Endothelial cell of umbilical vein (primary cell): ENCODE data around the gene FBXO11. TPM values are rescaled to one million over a fixed set of nuclear protein-coding genes. Genes with fewer than 3 reads are reported as not detected.

Experiments used
- BruUV-seq: library from RNA; stranded (reverse); fragments of 400-500 nt; replicated peaks from 2 replicates; lab custom pipeline; 2021; lab: Mats Ljungman, UMichigan
- CTCF ChIA-PET: fragments of 300-600, 350-600 bp; sonication (Branson Sonifier 250); formaldehyde crosslinking; loops from one replicate; lab custom pipeline; 2021; ENCODE audit warnings: antibody characterized with exemption, inconsistent platforms; lab: Charles Lee
- POLR2A ChIA-PET: fragments of 300-600, 350-600 bp; sonication (Branson Sonifier 250); formaldehyde crosslinking; loops from one replicate; lab custom pipeline; 2021; ENCODE audit warnings: antibody characterized with exemption, inconsistent platforms; lab: Charles Lee
- DNase-seq: peaks from one replicate; pipeline ENCODE4 v3.0.0-alpha.2; 2011; ENCODE audit warnings: low read depth, low spot score
- FAIRE-seq: peaks from 2 replicates; lab custom pipeline; 2011; peaks lifted over from hg19 to GRCh38; lab: Jason Lieb, UNC
- H2AFZ ChIP-seq: 2 replicates; pipeline ENCODE4 v1.6.0; 2012; ENCODE audit warnings: low read depth, low read length, control low read depth, inconsistent platforms
- H3K27ac ChIP-seq: 2 replicates; pipeline ENCODE4 v1.5.1; 2011; ENCODE audit warnings: low read depth, mild to moderate bottlenecking, control low read depth, low read length, moderate library complexity; ENCODE audit not compliant: insufficient read depth
- H3K27me3 ChIP-seq, 2 experiments: 2 replicates each; pipeline versions ENCODE4 v1.6.0 to v1.6.1; 2011; ENCODE audit warnings: low read length in 2 of 2, mixed read lengths in 1 of 2; ENCODE audit not compliant: control insufficient read depth in 2 of 2, insufficient read depth in 2 of 2
- H3K36me3 ChIP-seq, 2 experiments: 2 replicates in 1 of 2; 3 replicates in 1 of 2; pipeline ENCODE4 v1.5.1; 2011; ENCODE audit warnings: low read length in 2 of 2, mild to moderate bottlenecking in 1 of 2, moderate library complexity in 1 of 2; ENCODE audit not compliant: control insufficient read depth in 2 of 2, insufficient read depth in 2 of 2; ENCODE audit errors: extremely low read depth in 1 of 2
- H3K4me1 ChIP-seq: 3 replicates; pipeline ENCODE4 v1.5.1; 2011; ENCODE audit warnings: mild to moderate bottlenecking, low read length; ENCODE audit not compliant: control insufficient read depth, insufficient read depth; ENCODE audit errors: extremely low read depth
- H3K4me2 ChIP-seq: 2 replicates; pipeline ENCODE4 v1.6.1; 2011; ENCODE audit warnings: low read length, control low read depth, mixed read lengths; ENCODE audit not compliant: insufficient read depth
- H3K4me3 ChIP-seq, 3 experiments: fragments of 200-600 bp in 1 of 3; sonication (generic), shearing (Covaris generic) in 1 of 3; replicated peaks in 1 of 3; 2 replicates each; pipeline ENCODE4 v1.5.1; 2011 to 2016; ENCODE audit warnings: control low read depth in 3 of 3, low read length in 3 of 3, mild to moderate bottlenecking in 2 of 3, inconsistent platforms in 1 of 3, low read depth in 1 of 3, moderate library complexity in 1 of 3; ENCODE audit not compliant: insufficient read depth in 1 of 3
- H3K79me2 ChIP-seq: 2 replicates; pipeline ENCODE4 v1.6.0; 2012; ENCODE audit warnings: low read length, inconsistent platforms; ENCODE audit not compliant: control insufficient read depth, insufficient read depth
- H3K9ac ChIP-seq: replicated peaks from 2 replicates; pipeline ENCODE3; 2011; ENCODE audit warnings: low read length, control low read depth; ENCODE audit not compliant: insufficient read depth; ENCODE audit errors: extremely low read depth
- H3K9me1 ChIP-seq: replicated peaks from 3 replicates; pipeline ENCODE4 v1.6.0; 2011; ENCODE audit warnings: mild to moderate bottlenecking, low read length; ENCODE audit not compliant: control insufficient read depth, insufficient read depth; ENCODE audit errors: extremely low read depth
- H3K9me3 ChIP-seq: replicated peaks from 2 replicates; pipeline ENCODE4 v1.5.1; 2012; ENCODE audit warnings: low read length, inconsistent platforms; ENCODE audit not compliant: control insufficient read depth, insufficient read depth
- H4K20me1 ChIP-seq: replicated peaks from 2 replicates; pipeline ENCODE3; 2011; ENCODE audit warnings: mild to moderate bottlenecking, low read length; ENCODE audit not compliant: control insufficient read depth, insufficient read depth; ENCODE audit errors: extremely low read depth
- GATA2 ChIP-seq: IDR thresholded peaks from 2 replicates; pipeline ENCODE4 v1.7.0; 2011; ENCODE audit warnings: low read depth, mild to moderate bottlenecking, moderate library complexity, mixed read lengths, low read length; ENCODE audit not compliant: insufficient read length, insufficient read depth
- MYC ChIP-seq: IDR thresholded peaks from one replicate; pipeline ENCODE4 v1.6.1; 2011; ENCODE audit warnings: mild to moderate bottlenecking, low read depth, low read length
- POLR2A ChIP-seq: IDR thresholded peaks from 2 replicates; pipeline ENCODE4 v1.6.1; 2012; ENCODE audit warnings: low read depth, mild to moderate bottlenecking, control low read depth, low read length
- POLR2AphosphoS5 ChIP-seq: IDR thresholded peaks from 2 replicates; pipeline ENCODE4 v1.6.1; 2012; ENCODE audit warnings: low read depth, mild to moderate bottlenecking, control low read depth, low read length, moderate library complexity; ENCODE audit not compliant: insufficient read depth
- dilution Hi-C: fragments of 300-500 bp; cut with MboI; formaldehyde crosslinking; loops from one replicate; pipeline ENCODE4 v1.15.0; 2019; ENCODE audit warnings: low sequenced_read_pairs; ENCODE audit not compliant: extremely low pct_ligation_motif_present
- intact Hi-C: fragments of 100-400 bp; cut with micrococcal nuclease; formaldehyde crosslinking; loops from one replicate; pipeline ENCODE4 v1.10.0; 2022
- polyA plus RNA-seq, 4 experiments: library from polyadenylated mRNA; depleted of rRNA in 3 of 4; stranded (reverse) in 3 of 4; unstranded in 1 of 4; fragments of >200 nt; gene quantifications; 2 replicates each; pipeline versions ENCODE4 v1.2.1 to v1.2.3, GENCODE V29; 2011 to 2012; ENCODE audit warnings: missing spikeins in 1 of 4
- total RNA-seq: library from RNA; stranded (reverse); gene quantifications from 2 replicates; pipeline ENCODE4 v1.2.3, GENCODE V29; 2021
- TF ChIP-seq, protein P1 (sequence below): IDR thresholded peaks from 2 replicates; pipeline ENCODE4 v1.6.1; 2011; ENCODE audit not compliant: insufficient read depth, insufficient read length
- TF ChIP-seq, protein P2 (sequence below), 2 donors: IDR thresholded peaks; 1 replicate in 1 of 2; 2 replicates in 1 of 2; pipeline ENCODE4 v1.5.1; 2011; ENCODE audit warnings: low read length in 2 of 2, mild to moderate bottlenecking in 2 of 2, moderate library complexity in 2 of 2, control low read depth in 1 of 2, inconsistent platforms in 1 of 2, low read depth in 1 of 2; ENCODE audit not compliant: insufficient read depth in 1 of 2; ENCODE audit errors: extremely low read depth in 1 of 2

FBXO11 gene
- total and polyA plus RNA-seq, 2 donors (not counting 3 experiments of a cell fraction or from before 2014, with no cell fraction given): 23.4 to 59.6 TPM

DNA sequence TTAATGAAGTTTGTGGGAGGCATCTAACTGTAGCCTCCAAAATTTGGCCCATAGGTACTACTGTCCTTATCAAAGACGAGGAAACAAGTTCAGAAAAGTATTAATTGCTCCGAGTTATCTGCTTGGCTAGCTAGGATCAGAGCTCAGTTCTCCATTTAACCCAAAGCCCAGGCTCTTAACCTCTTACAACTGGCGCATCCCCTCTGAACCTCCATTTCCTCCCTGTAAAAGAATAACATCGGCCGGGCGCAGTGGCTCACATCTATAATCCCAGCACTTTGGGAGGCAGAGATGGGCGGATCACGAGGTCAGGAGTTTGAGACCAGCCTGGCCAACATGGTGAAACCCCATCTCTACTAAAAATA is 126.9 kb downstream of the FBXO11 start:
- intact Hi-C loops: no loop called here
- DNase-seq: peak; percentile 56
- Histone ChIP-seq H3K27ac (no peak overlapping the region), H3K9me3 (no peaks in the 10 kb centered on the region), H2AFZ (no peak overlapping the region), H4K20me1 (no peaks in the 10 kb centered on the region), H3K36me3 (no peaks in the 10 kb centered on the region), H3K9me1 (no peaks in the 10 kb centered on the region), H3K27me3 (no peaks in the 10 kb centered on the region), H3K4me2 (no peak overlapping the region), H3K9ac (no peak overlapping the region), H3K4me1 (peaks cover 4% of the 10 kb centered on the region), H3K4me3 (no peak overlapping the region), H3K79me2 (peaks cover 6% of the 10 kb centered on the region)
- ChIA-PET CTCF (interaction anchor here (2.4 kb wide), 1 partner anchor 12 kb away, joined by 10 read pairs; no protein-coding TSS in a partner anchor), POLR2A (no interaction called here)
- dilution Hi-C loops: no loop called here
- no TSS peak for BruUV-seq
- TF ChIP-seq MYC: no peak
- TF ChIP-seq, protein P1, sequence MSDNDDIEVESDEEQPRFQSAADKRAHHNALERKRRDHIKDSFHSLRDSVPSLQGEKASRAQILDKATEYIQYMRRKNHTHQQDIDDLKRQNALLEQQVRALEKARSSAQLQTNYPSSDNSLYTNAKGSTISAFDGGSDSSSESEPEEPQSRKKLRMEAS: no peak
- FAIRE-seq: no peak

DNA sequence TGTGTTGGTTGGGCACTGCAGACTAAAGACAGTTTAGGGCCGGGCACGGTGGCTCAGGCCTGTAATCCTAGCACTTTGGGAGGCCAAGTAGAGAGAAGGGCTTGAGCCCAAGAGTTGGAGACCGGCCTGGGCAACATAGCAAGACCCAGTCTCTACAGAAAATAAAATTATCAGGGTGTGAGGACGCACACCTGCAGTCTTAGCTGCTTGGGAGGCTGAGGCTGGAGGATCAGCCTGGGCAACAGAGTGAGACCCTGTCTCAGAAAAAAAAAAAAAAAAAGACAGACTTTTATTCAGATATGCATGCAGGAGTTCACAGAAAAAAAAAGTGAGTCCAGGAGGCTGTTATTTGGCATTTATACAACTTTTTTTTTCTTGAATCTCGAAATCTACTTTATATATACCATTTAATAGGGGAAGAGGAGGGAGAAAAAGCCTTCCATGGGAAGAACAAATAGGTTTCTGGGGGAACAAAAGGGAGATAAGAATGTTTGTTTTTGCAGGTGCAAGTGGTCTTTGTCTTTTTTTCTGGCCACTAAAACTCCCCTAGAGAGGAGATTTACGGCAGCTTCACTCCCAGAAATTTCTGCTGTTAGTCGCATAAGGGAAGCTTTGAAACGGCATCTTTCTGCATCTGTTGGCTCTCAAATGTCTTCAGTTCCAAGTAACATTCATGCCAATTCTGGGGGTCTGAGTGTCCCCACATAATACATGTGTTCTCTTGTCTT is 127.4 kb downstream of the FBXO11 start:
- H4K20me1 ChIP-seq: no peaks in the 10 kb centered on the region
- peaks cover 4% of the 10 kb centered on the region for H3K4me1 ChIP-seq
- H3K4me3 ChIP-seq: no peak overlapping the region
- ChIA-PET POLR2A (no interaction called here), CTCF (interaction anchor here (0.6 to 2.4 kb wide), 2 partner anchors 11 to 36 kb away, joined by 3 to 10 read pairs; no protein-coding TSS in a partner anchor)
- peaks cover 1% of the 10 kb centered on the region for H3K79me2 ChIP-seq
- H2AFZ ChIP-seq: no peak overlapping the region
- H3K9me3 ChIP-seq: no peaks in the 10 kb centered on the region
- no peak overlapping the region for H3K27ac ChIP-seq
- H3K4me2 ChIP-seq: no peak overlapping the region
- H3K27me3 ChIP-seq: no peaks in the 10 kb centered on the region
- intact Hi-C loops: no loop called here
- no peak overlapping the region for H3K9ac ChIP-seq
- no TSS peak for BruUV-seq
- dilution Hi-C loops: no loop called here
- no peaks in the 10 kb centered on the region for H3K36me3 ChIP-seq
- peak; percentile 61 for DNase-seq
- no peak for FAIRE-seq
- TF ChIP-seq POLR2A: no peak
- TF ChIP-seq MYC: no peak
- TF ChIP-seq POLR2AphosphoS5: no peak
- TF ChIP-seq, protein P2, sequence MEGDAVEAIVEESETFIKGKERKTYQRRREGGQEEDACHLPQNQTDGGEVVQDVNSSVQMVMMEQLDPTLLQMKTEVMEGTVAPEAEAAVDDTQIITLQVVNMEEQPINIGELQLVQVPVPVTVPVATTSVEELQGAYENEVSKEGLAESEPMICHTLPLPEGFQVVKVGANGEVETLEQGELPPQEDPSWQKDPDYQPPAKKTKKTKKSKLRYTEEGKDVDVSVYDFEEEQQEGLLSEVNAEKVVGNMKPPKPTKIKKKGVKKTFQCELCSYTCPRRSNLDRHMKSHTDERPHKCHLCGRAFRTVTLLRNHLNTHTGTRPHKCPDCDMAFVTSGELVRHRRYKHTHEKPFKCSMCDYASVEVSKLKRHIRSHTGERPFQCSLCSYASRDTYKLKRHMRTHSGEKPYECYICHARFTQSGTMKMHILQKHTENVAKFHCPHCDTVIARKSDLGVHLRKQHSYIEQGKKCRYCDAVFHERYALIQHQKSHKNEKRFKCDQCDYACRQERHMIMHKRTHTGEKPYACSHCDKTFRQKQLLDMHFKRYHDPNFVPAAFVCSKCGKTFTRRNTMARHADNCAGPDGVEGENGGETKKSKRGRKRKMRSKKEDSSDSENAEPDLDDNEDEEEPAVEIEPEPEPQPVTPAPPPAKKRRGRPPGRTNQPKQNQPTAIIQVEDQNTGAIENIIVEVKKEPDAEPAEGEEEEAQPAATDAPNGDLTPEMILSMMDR (IDR thresholded peaks at IDR 0.05; ENCODE audit: extremely low read depth in 1 of 2, insufficient read depth in 1 of 2, low read depth in 1 of 2, low read length in 2 of 2): no peak
- no peak for TF ChIP-seq GATA2
- no peaks in the 10 kb centered on the region for H3K9me1 ChIP-seq
